ENCODE results near the gene ZNF736.
A peak's percentile ranks its signal among the peaks of the same experiment; 100 is the strongest.
"Not testable (repeated sequence)": the region's sequence is repeated elsewhere in the genome, so short reads cannot be mapped to it uniquely, and the experiment has no call there.

ZNF736 gene

GRCh38 chr7:64313740-64314491 lies at the start of gene ZNF736:
ZNF736 (plus strand) TSS chr7:64313961; CDS start chr7:64314151, 190 bp downstream.
- DNase-seq (ENCODE audit: low spot score) (peak; percentile 93), FAIRE-seq (peak; percentile 93)

GRCh38 chr7:64266341-64266919 lies 47.3 kb upstream of the ZNF736 start:
- DNase-seq (ENCODE audit: low spot score) (no peak), FAIRE-seq (no peak)

GRCh38 chr7:64277630-64278029 lies 36.1 kb upstream of the ZNF736 start:
- FAIRE-seq = no peak
- DNase-seq (ENCODE audit: low spot score) = no peak

- FAIRE-seq = no peak
- no peak for DNase-seq (ENCODE audit: low spot score)
Observed at GRCh38 chr7:64294701-64295420, 18.9 kb upstream of the ZNF736 start.

- not testable (repeated sequence) for FAIRE-seq
Observed at GRCh38 chr7:64297418-64297817, 16.3 kb upstream of the ZNF736 start.

GRCh38 chr7:64300641-64301405 lies 12.9 kb upstream of the ZNF736 start:
- no peak for FAIRE-seq
- DNase-seq (ENCODE audit: low spot score) = no peak

More at GRCh38 chr7:64297418-64297817, 16.3 kb upstream of the ZNF736 start:
- not testable (repeated sequence) for DNase-seq (ENCODE audit: low spot score)

GRCh38 chr7:64307254-64308015 lies 6.3 kb upstream of the ZNF736 start:
- peak; percentile 92 for DNase-seq (ENCODE audit: low spot score)
- FAIRE-seq = peak; percentile 69

GRCh38 chr7:64308016-64308270 lies 5.8 kb upstream of the ZNF736 start:
- no peak for DNase-seq (ENCODE audit: low spot score)
- FAIRE-seq = no peak

- no peak for FAIRE-seq
Observed at GRCh38 chr7:64310426-64310825, 3.3 kb upstream of the ZNF736 start.

GRCh38 chr7:64312826-64313225 lies 935 bp upstream of the ZNF736 start:
- FAIRE-seq (no peak), DNase-seq (ENCODE audit: low spot score) (no peak)

More at GRCh38 chr7:64310426-64310825, 3.3 kb upstream of the ZNF736 start:
- DNase-seq (ENCODE audit: low spot score) = no peak

- FAIRE-seq = no peak
Observed at GRCh38 chr7:64314566-64314965, 805 bp downstream of the ZNF736 start.

GRCh38 chr7:64316031-64316742 lies 2.4 kb downstream of the ZNF736 start:
- DNase-seq (ENCODE audit: low spot score); FAIRE-seq: not testable (repeated sequence)

More at GRCh38 chr7:64314566-64314965, 805 bp downstream of the ZNF736 start:
- no peak for DNase-seq (ENCODE audit: low spot score)

GRCh38 chr7:64320547-64321513 lies 7.1 kb downstream of the ZNF736 start:
- no peak for DNase-seq (ENCODE audit: low spot score)
- no peak for FAIRE-seq

GRCh38 chr7:64324166-64324565 lies 10.4 kb downstream of the ZNF736 start:
- not testable (repeated sequence) for FAIRE-seq
- DNase-seq (ENCODE audit: low spot score) = peak; percentile 50

GRCh38 chr7:64348713-64349210 lies 35.0 kb downstream of the ZNF736 start:
- not testable (repeated sequence) for DNase-seq (ENCODE audit: low spot score); FAIRE-seq

GRCh38 chr7:64359543-64359942 lies 45.8 kb downstream of the ZNF736 start:
- DNase-seq (ENCODE audit: low spot score) (no peak), FAIRE-seq (no peak)

- DNase-seq (ENCODE audit: low spot score) (no peak), FAIRE-seq (no peak)
Observed at GRCh38 chr7:64371116-64371515, 57.4 kb downstream of the ZNF736 start.

GRCh38 chr7:64373017-64373416 lies 59.3 kb downstream of the ZNF736 start:
- no peak for FAIRE-seq
- DNase-seq (ENCODE audit: low spot score) = no peak

- FAIRE-seq (no peak), DNase-seq (ENCODE audit: low spot score) (no peak)
Observed at GRCh38 chr7:64400401-64400800, 86.6 kb downstream of the ZNF736 start.

Measured in RCC 7860 (cell line).